ENCODE measurements around the gene TRIM41.
"Not testable (repeated sequence)": the region's sequence is repeated elsewhere in the genome, so short reads cannot be mapped to it uniquely, and the experiment has no call there.

The TRIM41 gene

GRCh38 chr5:181193656-181194055 lies 29.4 kb upstream of the TRIM41 start:
- no peak for ATAC-seq

DNA sequence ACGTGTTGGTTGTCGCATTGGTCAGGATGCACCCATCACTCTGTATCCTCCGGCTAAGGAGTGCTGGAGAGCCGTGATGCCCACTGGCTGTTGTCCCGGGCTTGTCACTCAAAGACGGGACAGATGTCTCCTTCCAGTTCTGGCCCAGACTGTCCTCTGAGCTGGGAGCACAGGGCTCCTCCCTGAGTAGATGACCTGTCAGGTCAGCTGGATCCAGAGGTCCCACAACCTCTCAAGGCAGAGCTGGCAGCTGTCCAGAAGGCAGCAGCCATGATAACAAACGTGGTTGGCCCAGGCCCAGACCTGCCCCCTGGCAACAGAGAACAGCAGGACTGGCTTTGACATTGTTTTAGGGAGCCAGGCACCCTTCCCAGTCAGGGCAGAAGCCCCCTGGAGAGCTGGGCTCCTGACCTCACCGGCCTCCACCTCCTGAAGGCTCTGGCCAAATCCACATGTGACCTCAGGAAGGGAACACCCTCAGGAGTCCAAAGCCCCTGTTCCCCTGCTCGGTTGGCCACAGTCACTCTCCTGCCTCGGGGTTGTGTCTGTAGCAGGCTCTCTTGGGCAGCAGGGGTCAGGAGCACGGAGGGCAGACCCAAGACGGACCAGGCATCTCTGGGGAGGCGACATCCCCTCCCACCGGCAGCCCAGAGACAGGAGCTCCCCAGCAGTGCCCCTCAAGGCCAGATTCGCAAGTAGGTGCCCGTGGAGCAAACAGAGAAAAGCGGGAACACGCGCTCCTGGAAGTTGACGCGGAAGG lies 28.4 kb upstream of the TRIM41 start:
- ATAC-seq, result no peak

GRCh38 chr5:181195249-181195761 lies 27.8 kb upstream of the TRIM41 start:
- ATAC-seq, result no peak

DNA sequence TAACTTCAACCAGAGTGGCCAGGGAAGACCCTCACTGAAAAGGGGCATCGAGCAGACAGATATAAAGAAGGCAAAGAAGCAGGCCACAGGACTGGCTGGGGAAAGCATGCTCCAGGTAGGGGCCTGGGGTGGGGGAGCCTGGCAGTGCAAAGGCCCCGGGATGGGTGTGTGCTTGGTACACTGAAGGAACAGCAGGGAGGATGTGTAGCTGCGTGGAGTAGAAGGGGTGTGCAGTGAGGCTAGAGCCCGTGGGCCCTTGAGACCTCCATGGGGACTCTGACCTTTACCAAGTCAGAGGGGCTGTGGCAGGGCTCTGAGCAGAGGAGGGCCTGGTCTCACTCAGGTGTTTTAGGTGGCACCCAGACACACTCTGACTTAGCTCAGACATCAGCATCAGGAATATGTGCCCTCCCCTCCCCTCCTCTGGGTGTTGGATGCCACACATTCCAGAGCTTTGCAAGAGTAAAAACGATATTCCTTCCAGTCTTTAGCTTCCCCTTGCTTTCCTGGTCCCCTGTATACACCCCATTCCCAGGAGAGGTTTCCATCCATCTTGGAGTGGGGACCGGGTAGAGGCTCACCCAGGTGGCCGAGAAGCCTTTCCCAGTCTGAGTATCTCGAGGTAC lies 25.6 kb upstream of the TRIM41 start:
- ATAC-seq, result no peak

DNA sequence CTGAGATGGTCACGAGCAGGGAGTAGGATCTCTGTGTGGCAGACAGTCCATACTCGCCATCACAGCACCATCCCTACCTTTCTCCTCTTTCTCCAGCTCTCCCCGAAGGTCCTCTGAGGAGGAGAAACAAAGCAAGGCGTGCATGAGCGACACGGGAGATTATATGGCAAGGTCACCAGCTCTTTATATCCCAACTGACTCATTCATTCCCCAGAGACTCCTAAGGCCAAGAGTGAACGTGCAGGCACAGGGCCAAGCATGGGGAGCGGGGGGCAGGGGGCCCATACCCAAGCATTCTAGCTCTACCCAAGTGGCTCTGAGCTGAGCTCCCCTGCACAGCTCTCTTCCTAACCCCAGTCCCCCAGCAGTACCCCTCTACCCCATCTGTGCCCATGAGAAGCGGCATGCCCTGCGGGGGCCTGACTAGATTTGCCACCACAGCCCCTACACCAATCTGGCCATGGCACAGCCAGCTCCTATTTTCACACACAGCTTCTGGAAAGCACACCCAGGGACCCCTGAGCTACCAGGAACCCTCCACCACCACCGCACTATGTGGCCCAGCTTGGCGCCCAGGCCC lies 24.9 kb upstream of the TRIM41 start:
- no peak for ATAC-seq

GRCh38 chr5:181198905-181199519 lies 24.1 kb upstream of the TRIM41 start:
- ATAC-seq, result peak in 1 of 2 donors; percentile 43

GRCh38 chr5:181199881-181200638 lies 23.0 kb upstream of the TRIM41 start:
- ATAC-seq, result no peak

DNA sequence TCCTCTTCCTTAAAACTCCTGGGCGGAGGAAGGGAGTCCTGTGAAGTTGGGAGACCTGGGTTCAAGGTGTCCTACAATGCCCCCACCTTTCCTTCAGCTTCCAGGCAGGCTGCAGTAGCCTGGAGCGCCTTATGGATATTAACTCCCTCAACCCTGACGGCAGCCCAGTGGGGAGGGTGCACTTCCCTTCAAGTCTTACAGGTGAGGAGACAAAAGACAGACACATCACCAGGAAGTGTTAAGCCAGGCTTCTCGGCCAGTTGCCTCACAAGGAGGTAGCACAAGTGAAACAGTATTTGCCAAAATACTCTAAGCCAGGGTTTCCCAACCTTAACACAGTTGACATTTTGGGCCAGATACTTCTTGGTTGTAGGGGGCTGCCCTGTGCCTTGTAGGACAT lies 22.3 kb upstream of the TRIM41 start:
- no peak for ATAC-seq

GRCh38 chr5:181203093-181203711 lies 19.9 kb upstream of the TRIM41 start:
- no peak for ATAC-seq

- ATAC-seq, result no peak
Measured at GRCh38 chr5:181203777-181204112, 19.3 kb upstream of the TRIM41 start.

GRCh38 chr5:181204113-181204825 lies 18.8 kb upstream of the TRIM41 start:
- no peak for ATAC-seq

DNA sequence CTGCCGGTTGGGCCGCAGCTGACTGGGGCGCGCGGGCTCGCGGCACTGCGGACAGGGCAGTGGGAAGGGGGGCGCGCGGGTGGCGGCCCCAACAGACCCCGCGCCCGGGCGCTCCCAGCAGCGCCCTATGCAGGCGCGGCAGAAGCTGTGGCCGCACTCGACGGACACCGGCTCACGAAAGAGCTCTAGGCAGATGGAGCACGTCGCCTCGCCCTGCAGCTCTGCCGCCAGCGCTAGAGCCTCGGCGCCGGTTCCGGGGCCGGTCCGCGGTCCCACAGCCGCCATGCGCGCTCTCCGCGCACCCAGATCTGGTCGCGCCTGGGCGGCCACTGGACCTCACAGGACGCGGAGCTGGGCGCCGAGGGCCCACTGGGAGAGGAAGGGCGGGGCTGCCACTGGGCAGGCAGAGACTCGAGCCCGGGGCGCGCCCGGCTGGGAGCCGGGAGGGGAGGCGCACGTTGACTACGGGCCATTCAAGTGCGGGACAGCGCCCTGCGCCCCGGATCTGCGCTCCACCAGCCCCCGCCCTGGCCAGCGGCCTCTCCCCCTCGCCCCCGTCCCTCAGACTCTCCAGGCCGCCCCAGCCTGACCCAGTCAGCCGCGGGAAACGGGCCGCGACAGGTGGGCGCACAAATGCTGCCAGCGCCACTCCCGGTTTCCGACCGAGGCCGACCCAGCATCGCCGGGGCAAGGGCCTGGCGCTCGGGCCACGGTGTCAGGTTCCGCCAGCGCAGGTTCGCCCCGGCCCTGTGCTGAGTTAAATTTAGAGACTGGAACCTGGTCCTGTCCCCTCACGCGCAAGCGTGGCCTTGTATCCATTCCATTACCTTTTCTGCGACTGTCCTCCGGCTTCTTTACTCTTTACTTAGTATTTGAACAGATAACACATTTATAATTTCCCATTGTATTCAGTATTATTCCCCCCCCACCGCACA lies 18.0 kb upstream of the TRIM41 start, which contains the start of gene TRIM7:
TSS of gene TRIM7 (minus strand) at position 371 of the 935 bp plus-strand sequence. CDS start at position 285, 86 bp downstream.
- no peak for ATAC-seq

GRCh38 chr5:181205761-181206649 lies 17.1 kb upstream of the TRIM41 start:
- ATAC-seq, result no peak

- ATAC-seq, result peak; percentile 66 to 69
Measured at GRCh38 chr5:181207214-181207959, 15.7 kb upstream of the TRIM41 start.

DNA sequence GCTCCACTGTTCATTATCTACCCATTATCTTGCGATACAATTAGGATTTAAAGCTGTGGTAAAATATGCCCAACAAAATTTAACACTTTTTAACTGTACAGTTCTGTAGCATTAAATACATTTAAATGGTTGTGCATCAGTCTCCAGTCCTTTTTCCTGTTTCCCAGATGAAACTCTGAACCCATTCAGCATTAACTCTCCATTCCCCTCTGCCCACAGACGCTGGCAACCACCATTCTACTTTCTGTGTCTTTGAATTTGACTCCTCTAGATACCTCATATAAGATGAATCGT lies 15.2 kb upstream of the TRIM41 start:
- no peak for ATAC-seq

DNA sequence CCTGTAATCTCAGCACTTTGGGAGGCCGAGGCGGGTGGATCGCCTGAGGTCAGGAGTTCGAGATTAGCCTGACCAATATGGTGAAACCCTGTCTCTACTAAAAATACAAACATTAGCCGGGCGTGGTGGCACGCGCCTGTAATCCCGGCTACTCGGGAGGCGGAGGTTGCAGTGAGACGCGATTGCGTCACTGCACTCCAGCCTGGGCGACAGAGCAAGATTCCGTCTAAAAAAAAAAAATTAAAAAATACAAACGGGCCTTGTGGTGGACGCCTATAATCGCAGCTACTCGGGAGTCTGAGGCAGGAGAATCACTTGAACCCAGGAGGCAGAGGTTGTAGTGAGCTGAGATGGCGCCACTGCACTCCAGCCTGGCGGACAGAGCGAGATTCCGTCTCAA lies 14.1 kb upstream of the TRIM41 start:
- ATAC-seq, result not testable (repeated sequence)

DNA sequence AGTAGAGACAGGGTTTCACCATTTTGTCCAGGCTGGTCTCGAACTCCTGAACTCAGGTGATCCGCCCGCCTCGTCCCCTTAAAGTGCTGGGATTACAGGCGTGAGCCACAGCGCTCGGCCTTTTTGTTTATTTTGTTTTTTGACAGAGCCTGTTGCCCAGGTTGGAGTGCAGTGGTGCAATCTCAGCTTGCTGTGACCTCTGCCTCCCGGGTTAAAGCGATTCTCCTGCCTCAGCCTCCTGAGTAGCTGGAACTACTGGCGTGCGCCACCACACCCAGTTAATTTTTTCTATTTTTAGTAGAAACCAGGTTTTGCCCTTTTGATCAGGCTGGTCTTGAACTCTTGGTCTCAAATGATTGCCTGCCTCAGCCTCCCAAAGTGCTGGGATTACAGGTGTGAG lies 12.9 kb upstream of the TRIM41 start:
- ATAC-seq, result not testable (repeated sequence)

GRCh38 chr5:181210698-181211097 lies 12.4 kb upstream of the TRIM41 start:
- ATAC-seq, result not testable (repeated sequence)

GRCh38 chr5:181211208-181211607 lies 11.9 kb upstream of the TRIM41 start:
- no peak for ATAC-seq

Measured in activated CD4-positive, CD25-positive, alpha-beta regulatory T cell treated with anti-CD3 and anti-CD28 coated beads, Interleukin-2, amount 50 U/mL, for 24 hours (primary cell).